ENCODE data around the gene ACKR2. TPM values are rescaled to one million over a fixed set of nuclear protein-coding genes. Genes with fewer than 3 reads are reported as not detected.

Gene ACKR2
- total RNA-seq, 1 experiment from 2014 or later = 0.61 TPM

DNA sequence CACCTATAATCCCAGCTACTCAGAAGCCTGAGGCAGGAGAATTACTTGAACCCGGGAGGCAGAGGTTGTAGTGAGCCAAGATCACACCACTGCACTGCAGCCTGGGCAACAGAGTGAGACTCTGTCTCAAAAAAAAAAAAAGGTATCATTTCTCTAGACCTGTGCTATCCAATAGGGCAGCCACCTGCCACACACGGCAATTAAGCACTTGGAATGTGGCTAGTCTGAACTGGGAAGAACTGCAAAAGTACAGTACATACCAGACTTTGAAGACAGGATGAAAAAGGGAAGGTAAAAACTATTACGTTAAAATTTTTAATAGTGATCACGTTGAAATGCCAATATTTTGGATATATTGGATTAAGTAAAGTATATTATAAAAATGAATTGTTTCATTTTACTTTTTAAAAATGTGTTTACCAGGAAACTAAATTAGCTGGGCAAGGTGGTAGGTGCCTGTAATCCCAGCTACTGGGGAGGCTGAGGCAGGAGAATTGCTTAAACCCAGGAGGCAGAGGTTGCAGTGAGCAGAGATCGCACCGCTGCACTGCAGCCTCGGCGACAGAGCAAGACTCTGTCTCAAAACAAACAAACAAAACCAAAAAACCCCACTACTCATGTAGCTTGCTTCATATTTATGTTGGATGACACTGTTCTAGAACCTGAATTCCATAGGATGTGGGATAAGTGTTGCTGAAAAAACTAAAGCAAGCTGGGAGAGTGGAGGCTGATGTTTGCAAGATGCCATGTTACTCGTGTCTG is 64.2 kb downstream of the ACKR2 start:
- peaks cover 23% of the 10 kb centered on the region for H3K27me3 Mint-ChIP-seq (ENCODE audit: insufficient read depth, unreplicated experiment)
- no TSS peak for BruUV-seq (replicated peaks)
- H3K27ac Mint-ChIP-seq (ENCODE audit: low read depth, unreplicated experiment) = no peak overlapping the region
- H3K36me3 Mint-ChIP-seq (ENCODE audit: insufficient read depth, unreplicated experiment) = no peaks in the 10 kb centered on the region
- POLR2A ChIA-PET = no interaction called here
- TF ChIP-seq, protein P1, sequence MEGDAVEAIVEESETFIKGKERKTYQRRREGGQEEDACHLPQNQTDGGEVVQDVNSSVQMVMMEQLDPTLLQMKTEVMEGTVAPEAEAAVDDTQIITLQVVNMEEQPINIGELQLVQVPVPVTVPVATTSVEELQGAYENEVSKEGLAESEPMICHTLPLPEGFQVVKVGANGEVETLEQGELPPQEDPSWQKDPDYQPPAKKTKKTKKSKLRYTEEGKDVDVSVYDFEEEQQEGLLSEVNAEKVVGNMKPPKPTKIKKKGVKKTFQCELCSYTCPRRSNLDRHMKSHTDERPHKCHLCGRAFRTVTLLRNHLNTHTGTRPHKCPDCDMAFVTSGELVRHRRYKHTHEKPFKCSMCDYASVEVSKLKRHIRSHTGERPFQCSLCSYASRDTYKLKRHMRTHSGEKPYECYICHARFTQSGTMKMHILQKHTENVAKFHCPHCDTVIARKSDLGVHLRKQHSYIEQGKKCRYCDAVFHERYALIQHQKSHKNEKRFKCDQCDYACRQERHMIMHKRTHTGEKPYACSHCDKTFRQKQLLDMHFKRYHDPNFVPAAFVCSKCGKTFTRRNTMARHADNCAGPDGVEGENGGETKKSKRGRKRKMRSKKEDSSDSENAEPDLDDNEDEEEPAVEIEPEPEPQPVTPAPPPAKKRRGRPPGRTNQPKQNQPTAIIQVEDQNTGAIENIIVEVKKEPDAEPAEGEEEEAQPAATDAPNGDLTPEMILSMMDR (IDR thresholded peaks at IDR 0.05; ENCODE audit: unreplicated experiment) = no peak
- no peak overlapping the region for H3K4me3 Mint-ChIP-seq (ENCODE audit: unreplicated experiment)
- intact Hi-C loops (cut with micrococcal nuclease) = no loop called here
- peaks cover 7% of the 10 kb centered on the region for H3K4me1 Mint-ChIP-seq (ENCODE audit: insufficient read depth, unreplicated experiment)
- DNase-seq (ENCODE audit: unreplicated experiment) = no peak
- CTCF ChIA-PET = interaction anchor here (0.5 kb wide), 1 partner anchor 21 kb away, joined by 3 read pairs; no protein-coding TSS in a partner anchor
- H3K9me3 Mint-ChIP-seq (ENCODE audit: unreplicated experiment) = no peaks in the 10 kb centered on the region

DNA sequence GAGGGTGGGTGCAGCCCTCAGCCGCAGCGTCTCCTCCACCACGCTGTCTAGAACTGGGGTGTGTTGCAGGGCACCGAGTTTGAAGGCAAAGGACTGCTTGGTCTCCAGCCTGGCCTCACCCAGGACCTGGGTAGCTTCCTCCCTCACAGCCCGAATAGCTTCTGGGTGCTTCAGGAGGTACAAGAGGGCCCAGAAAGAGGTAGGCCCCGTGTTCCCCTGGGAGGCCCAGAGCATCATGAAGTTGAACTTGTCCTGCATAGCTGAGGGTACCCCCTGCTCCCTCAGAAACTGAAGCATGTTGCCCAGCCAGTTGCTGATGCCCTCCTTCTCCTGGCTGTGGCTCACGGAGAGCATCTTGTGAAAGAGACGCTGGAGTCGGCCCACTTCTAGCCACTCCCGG is 65.5 kb downstream of the ACKR2 start:
- TF ChIP-seq, protein P1 (IDR thresholded peaks at IDR 0.05; ENCODE audit: unreplicated experiment) = no peak
- DNase-seq (ENCODE audit: unreplicated experiment) = no peak
- intact Hi-C loops (cut with micrococcal nuclease) = no loop called here
- no TSS peak for BruUV-seq (replicated peaks)
- CTCF ChIA-PET = interaction anchor here (1.2 kb wide), 1 partner anchor 95 kb away, joined by 3 read pairs; no protein-coding TSS in a partner anchor
- no peaks in the 10 kb centered on the region for H3K9me3 Mint-ChIP-seq (ENCODE audit: unreplicated experiment)
- H3K27me3 Mint-ChIP-seq (ENCODE audit: insufficient read depth, unreplicated experiment) = peaks cover 23% of the 10 kb centered on the region
- H3K4me1 Mint-ChIP-seq (ENCODE audit: insufficient read depth, unreplicated experiment) = peaks cover 7% of the 10 kb centered on the region
- no peak overlapping the region for H3K27ac Mint-ChIP-seq (ENCODE audit: low read depth, unreplicated experiment)
- H3K36me3 Mint-ChIP-seq (ENCODE audit: insufficient read depth, unreplicated experiment) = no peaks in the 10 kb centered on the region
- POLR2A ChIA-PET = no interaction called here
- no peak overlapping the region for H3K4me3 Mint-ChIP-seq (ENCODE audit: unreplicated experiment)

GRCh38 chr3:42875325-42876151 is 66.3 kb downstream of the ACKR2 start, which contains the start of gene CYP8B1:
Gene CYP8B1 (minus strand): TSS chr3:42875879. CDS start chr3:42875816, 63 bp downstream.
- no peak within 1 kb of the TSS for H3K27ac Mint-ChIP-seq (ENCODE audit: low read depth, unreplicated experiment)
- TF ChIP-seq, protein P1 (IDR thresholded peaks at IDR 0.05; ENCODE audit: unreplicated experiment) = no peak

DNA sequence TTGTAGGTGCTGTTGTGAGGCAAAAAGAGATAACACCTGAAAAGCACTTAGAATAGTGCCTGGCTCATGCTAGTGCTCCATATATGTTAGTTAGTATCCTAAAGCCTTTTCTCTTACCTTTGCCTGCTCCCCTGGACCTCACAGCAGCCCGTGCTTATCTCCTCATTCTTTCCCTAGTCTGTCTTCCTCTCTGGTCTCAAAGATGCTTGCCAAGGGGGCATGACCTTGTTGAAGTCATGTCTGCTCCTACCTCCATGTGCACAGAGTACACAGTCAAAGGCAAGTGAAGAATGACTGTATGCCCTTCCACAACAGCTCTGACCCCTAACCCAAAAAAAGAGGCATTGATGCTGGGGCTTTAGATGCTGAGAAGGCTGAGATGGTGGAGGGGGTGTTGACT is 67.2 kb downstream of the ACKR2 start:
- ChIA-PET POLR2A (no interaction called here), CTCF (no interaction called here)
- DNase-seq (ENCODE audit: unreplicated experiment) = no peak
- TF ChIP-seq, protein P1 (IDR thresholded peaks at IDR 0.05; ENCODE audit: unreplicated experiment) = no peak
- Mint-ChIP-seq H3K4me1 (ENCODE audit: insufficient read depth, unreplicated experiment) (peaks cover 13% of the 10 kb centered on the region), H3K9me3 (ENCODE audit: unreplicated experiment) (no peaks in the 10 kb centered on the region), H3K36me3 (ENCODE audit: insufficient read depth, unreplicated experiment) (no peaks in the 10 kb centered on the region), H3K27me3 (ENCODE audit: insufficient read depth, unreplicated experiment) (peaks cover 23% of the 10 kb centered on the region), H3K4me3 (ENCODE audit: unreplicated experiment) (no peak overlapping the region), H3K27ac (ENCODE audit: low read depth, unreplicated experiment) (no peak overlapping the region)
- intact Hi-C loops (cut with micrococcal nuclease) = no loop called here
- no TSS peak for BruUV-seq (replicated peaks)

More at GRCh38 chr3:42875325-42876151, 66.3 kb downstream of the ACKR2 start, which contains the start of gene CYP8B1:
- no peak for DNase-seq (ENCODE audit: unreplicated experiment)
- intact Hi-C loops (cut with micrococcal nuclease) = no loop called here
- BruUV-seq (replicated peaks) = no TSS peak
- H3K4me3 Mint-ChIP-seq (ENCODE audit: unreplicated experiment) = no peak within 1 kb of the TSS
- peaks cover 23% of the 10 kb centered on the region for H3K27me3 Mint-ChIP-seq (ENCODE audit: insufficient read depth, unreplicated experiment)
- no peaks in the 10 kb centered on the region for H3K9me3 Mint-ChIP-seq (ENCODE audit: unreplicated experiment)
- peaks cover 7% of the 10 kb centered on the region for H3K4me1 Mint-ChIP-seq (ENCODE audit: insufficient read depth, unreplicated experiment)
- POLR2A ChIA-PET = interaction anchor here (0.7 kb wide), 1 partner anchor 324 kb away, joined by 3 read pairs; no protein-coding TSS in a partner anchor
- CTCF ChIA-PET = interaction anchor here (0.6 to 1.2 kb wide), 3 partner anchors 36 to 164 kb away, joined by 3 to 4 read pairs (median 4); no protein-coding TSS in a partner anchor
- H3K36me3 Mint-ChIP-seq (ENCODE audit: insufficient read depth, unreplicated experiment) = no peaks in the 10 kb centered on the region

Data from MCF 10A (cell line).